HG03439 (cell line): Measurements from ENCODE around the gene LAX1.
"Not testable (repeated sequence)": the region's sequence is repeated elsewhere in the genome, so short reads cannot be mapped to it uniquely, and the experiment has no call there.

Source experiments
- ATAC-seq: cut with Tn5 transposase; IDR thresholded peaks from one replicate; pipeline ENCODE4 v1.9.1; 2021; ENCODE audit warnings: mild to moderate bottlenecking, moderate library complexity; ENCODE audit not compliant: unreplicated experiment

LAX1 gene, protein sequence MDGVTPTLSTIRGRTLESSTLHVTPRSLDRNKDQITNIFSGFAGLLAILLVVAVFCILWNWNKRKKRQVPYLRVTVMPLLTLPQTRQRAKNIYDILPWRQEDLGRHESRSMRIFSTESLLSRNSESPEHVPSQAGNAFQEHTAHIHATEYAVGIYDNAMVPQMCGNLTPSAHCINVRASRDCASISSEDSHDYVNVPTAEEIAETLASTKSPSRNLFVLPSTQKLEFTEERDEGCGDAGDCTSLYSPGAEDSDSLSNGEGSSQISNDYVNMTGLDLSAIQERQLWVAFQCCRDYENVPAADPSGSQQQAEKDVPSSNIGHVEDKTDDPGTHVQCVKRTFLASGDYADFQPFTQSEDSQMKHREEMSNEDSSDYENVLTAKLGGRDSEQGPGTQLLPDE

DNA sequence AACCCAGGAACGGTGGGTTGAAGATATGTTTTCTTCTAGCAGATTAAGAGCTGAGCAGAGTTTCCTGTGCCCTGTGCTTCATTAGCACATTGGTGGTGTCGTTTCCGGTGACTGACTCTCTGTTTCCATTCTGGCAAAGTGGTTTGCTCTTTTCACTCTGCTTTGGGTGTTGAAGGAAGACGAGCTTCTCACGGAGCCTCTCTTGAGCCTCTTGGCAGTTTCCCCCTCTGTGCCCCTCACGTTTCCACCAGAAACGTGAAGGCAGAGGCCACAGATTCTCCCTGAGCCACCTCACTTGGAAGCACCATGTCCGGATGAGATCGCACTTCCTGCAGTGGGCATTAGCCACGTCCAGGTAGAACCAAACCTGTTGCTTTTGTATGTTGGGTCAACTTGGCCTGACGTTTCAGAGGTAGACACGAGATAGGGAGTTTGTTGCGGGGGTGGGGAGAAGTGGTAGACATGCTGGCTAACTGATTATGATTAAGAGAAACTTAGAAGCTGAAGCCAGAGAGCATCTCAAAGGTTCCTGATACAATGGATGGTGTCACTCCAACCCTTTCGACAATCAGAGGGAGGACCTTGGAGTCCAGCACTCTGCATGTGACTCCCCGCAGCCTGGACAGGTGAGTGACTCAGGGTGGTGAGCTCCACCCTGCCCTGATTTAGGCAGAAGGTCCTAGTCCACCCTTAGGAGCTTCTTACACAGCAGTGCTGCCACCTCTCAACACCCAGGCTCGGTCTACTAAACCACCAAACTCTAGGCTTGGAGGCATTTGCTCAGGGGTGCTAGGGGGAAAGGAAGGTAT lies at the start of gene LAX1:
LAX1 (plus strand) TSS at position 155 of the 809 bp plus-strand sequence; CDS start at position 538, 383 bp downstream.
- ATAC-seq, result peak; percentile 67

DNA sequence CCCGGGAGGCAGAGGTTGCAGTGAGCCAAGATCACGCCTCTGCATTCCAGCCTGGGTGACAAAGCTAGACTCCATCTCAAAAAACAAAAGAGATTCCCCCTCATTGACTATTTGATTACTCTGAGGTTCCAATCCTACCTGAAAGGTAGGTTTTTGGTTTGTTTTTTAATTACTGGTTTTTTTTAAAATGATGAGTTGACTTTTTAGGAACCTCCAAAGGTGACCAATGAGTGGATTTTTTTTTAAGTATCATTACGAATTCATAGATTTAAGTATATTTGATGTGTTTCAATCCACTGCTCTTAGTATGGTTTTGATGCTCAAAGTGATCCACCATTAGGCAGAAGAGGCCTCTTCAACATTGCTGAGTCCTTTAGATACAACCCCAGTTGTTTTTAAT lies 47.9 kb upstream of the LAX1 start:
- no peak for ATAC-seq

DNA sequence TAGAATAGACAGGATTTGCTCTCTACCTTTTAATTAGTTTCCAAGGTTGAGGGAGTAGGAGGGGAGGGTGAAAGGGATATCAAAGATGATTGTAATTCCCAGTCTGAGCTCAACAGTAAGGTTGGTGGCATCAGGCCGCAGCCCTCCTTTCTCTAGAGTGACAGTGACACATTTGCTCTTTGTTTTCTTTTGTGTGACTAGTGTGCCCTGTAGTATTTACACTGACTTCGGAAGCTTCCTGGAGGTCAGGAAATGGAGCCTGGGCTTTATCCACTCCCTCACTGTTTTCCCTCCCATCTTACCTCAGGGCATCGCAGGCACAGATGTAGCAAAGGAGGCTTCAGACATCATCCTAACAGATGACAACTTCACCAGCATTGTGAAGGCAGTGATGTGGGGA lies 44.7 kb upstream of the LAX1 start:
- ATAC-seq, result no peak

DNA sequence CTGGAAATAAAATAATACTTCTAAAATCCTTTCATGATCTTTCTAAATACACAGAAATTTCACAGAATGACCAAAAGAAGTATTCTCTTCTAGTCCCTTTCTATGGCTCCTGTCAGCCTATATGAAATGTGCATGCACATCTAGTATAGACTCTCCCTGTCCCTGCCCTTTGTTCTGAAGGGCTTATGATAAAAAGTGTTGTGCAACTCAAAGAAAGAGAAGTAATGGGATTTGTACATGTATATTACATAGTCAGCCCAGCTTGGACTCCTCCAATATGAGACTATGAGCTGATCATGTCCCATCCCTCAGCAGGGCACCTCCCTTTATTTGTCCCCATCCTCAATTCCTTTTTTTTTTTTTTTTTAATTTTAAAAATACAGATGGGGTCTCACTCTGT lies 42.1 kb upstream of the LAX1 start:
- ATAC-seq, result no peak

DNA sequence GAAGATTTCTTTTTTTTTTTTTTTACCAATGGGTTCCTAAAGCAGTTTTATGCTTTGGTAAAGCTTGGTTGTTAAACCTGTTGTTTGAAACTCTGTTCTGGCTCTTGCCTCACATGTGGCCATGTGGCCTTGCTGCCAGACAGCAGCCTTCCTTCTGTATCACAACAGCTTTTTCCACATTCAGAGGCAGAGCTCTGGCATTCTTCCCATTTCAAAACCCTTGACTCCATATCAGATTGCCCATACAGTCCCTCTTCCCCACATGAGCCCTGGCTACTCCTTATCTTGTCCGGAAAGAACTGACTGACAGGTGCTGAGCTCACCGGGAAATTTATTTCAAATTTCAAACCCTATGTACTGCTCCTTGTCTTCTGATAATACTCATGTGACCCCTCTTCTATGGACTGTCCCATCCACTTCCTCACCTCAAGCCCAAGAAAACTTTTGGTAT lies 38.5 kb upstream of the LAX1 start:
- ATAC-seq, result no peak

DNA sequence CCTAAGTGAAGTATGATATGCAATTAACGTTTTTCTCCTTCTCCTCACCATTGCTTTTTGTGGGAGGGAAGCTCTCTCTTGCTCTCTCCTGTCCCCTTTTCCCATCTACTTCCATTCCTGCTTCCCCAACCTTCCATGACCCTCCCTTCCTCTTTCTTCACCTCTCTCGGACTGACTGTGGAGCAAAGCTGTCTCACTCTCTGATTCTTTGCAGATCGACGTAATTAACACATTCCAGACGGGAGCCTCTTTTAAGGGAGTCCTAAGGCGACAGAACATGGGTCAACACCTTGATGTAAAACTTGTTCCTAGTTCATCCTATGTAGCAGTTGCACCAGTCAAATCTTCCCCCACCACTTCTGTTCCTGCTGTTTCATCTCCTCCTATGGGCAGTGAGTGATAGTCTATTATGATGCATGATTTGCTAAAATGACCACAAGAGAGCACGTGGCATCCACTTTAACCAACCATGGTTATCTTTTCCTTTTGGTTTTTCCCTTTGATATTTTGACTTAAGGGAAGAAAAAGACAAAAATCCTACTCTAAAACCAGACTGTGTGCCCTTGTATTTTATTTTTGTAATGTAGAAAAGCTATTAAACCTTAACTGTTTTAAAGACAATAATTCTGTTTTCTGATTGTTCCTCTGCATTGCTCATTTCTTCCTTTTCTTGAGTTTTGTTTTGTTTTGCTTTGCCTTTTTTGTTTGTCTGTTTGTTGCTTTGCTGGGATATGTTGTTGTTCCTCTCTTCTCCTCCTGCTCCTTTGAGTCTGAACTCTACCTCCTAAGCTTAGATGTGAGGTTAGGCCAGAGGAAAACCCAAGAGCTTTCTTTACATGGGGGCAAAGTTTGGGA lies 31.7 kb upstream of the LAX1 start:
- ATAC-seq, result no peak

DNA sequence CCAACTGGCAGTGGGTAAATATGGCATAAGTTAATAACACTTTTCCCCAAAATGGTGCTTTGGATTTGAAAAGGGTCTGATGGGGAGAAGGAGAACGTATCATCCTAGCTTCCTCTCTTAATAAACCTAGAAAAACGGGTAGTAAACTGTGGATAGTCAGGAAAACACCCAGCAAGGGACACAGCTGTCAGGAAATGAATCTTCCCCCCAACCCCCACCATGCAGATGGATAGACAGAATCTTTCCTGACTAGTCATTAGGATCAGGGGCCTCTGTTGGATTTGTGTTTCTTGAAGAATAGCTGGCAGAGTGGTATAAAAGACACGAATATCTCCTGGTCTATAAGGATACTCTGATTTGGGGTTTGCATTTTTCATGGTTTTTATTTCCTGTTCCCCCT lies 22.5 kb upstream of the LAX1 start:
- ATAC-seq, result no peak

DNA sequence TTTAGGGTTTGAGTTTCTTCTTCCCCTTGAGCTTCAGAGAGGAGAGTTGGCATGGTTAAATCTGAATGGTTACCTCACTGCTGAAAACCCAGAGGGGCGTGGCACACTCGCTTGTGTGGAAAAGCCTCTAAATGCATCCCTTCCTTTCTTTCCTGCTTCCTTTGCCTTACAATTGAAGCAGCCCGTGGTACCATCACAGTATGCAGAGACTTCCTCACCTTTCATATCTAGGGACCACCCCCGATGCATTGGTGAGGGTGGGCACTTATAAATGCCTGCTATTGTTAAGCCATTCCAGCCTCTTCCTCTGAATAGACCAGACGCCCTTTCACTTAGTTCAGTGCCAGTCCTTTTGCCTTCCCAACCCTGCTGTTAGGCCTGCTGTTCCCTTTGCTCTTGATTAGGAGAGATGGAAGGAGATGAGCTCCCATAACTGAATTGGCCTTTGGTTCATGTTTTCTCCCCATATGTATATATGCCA lies 21.9 kb upstream of the LAX1 start:
- no peak for ATAC-seq

DNA sequence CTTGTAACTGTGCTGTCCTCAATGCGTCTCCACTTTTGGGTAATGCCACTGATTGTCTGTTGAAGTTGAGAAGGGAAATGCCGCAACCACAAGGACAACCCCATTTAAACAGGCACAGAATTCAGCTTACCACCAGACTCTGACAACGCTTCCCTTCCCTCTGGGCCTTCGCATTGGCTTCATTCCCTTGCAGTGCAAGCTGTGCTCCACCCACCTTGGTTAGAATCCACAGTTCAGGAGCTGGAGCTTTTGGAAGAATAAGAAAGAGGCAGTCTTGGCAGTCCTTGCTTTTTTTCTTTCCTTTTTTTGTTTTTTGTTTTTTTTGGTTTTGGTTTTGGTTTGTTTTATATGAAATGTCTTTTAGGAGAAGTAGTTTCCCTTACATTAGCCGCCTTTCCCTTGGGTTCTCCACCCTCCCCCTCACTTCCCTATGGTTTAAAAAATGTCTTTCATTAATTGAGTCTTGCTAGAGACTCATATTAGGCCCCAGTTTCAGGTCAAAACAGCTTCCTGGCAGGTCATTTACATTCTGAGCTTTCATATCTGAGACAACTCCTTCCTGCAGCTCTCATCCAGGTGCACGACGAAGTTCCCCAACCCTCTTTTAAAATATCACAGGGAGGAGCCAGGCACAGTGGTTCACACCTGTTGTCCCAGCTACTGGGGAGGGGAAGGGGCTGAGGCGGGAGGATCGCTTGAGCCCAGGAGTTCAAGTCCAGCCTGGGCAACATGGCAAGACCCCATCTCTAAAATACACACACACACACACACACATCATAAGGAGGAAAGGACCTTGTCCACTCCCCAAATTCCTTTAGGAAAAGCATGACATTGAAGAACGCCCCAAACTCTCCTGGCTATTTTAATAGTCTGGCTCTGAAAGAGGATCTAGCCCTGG lies 20.7 kb upstream of the LAX1 start:
- no peak for ATAC-seq

DNA sequence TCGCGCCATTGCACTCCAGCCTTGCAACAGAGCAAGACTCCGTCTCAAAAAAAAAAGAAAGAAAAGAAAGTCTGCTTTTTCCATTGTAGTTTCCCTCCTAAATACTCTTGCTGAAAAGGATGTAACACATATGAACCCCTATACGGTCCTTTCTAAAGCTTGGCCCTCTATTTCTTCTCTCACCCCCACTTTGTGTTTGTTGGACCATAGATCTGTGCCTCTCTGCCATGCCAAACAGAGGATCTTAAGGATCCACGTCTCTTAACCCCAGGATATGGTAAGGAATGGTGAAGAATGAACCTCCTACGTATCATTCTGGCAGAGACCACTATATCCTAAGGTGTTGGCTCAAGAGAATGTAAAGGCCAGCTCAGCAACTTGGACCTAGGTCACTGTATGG lies 18.7 kb upstream of the LAX1 start:
- ATAC-seq, result no peak

DNA sequence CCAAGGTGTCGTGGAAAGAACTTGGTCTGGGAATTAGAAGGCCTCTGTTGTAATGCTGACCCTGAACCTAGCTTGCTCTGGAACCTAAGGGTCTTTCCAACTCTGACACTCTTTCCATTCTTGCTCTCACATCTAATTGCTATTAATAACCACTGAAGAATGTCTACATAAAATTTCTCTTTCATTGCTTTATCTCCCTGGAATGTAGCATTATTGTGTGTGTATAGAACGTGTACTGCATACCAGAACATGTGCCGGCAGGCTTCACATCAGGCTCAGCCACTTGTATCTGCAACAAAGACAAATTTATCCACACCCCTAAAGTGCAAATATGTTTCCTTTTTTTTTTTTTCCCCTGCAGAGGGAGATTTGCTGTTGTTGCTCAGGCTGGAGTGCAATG lies 13.9 kb upstream of the LAX1 start:
- no peak for ATAC-seq

DNA sequence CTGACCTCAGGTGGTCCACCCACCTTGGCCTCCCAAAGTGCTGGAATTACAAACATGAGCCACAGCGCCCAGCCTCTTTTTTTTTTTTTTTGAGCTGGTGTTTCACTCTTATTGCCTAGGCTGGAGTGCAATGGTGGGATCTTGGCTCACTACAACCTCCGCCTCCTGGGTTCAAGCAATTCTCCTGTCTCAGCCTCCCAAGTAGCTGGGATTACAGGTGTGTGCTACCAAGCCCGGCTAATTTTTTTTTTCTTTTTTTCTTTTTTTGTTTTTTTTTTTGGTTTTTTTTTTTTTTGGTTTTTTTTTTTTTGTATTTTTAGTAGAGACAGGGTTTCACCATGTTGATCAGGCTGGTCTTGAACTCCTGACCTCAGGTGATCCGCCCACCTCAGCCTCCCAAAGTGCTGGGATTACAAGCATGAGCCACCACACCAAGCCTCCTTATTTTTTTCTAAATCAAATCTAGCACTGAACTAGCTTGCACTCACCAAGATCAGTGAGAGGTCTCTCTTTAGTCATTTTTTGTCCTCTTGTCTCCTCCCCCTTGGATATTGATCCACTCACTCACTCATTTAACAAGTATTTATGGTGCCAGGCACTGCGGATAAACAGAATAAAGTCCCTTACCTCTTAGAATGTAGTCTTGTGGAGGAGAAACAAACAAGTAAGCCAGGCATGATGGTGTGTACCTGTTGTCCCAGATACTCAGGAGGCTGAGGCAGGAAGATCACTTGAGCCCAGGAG lies 13.2 kb upstream of the LAX1 start:
- not testable (repeated sequence) for ATAC-seq

DNA sequence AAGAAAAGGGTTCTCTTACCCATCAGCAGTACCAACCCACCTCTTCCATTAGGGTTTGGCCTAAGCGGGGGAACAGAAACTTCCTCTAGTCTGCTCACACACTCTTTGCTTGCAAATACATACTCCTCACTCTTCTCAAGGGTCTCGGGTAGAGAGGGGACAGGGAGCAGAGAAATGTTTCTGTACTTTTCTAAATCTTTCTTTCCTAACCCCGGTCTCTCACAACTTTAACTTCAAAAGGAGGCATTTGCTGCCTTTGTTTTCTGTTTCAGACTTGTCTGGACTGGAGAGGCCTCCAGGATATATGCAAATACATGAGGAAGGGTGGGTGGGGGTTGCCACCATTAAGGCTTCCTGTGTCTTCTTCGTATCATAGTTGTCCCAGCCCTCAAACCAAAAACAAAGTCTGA lies 10.5 kb upstream of the LAX1 start:
- ATAC-seq, result peak; percentile 44

DNA sequence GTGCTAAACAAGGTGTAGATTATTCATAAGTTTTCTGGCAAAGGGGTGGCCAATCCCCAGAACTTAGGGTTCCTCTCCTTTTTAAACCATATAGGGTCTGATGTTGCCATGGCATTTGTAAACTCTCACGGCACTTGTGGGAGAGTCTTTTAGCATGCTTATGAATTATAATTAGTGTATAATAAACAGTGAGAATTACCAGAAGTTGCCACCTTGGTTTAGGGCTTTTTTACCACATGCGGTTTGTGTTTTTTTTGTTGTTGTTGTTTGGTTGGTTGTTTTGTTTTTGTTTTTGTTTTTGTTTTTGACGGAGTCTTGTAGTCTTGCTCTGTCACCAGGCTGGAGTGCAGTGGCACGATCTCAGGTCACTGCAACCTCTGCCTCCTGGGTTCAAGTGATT lies 8.9 kb upstream of the LAX1 start:
- no peak for ATAC-seq

DNA sequence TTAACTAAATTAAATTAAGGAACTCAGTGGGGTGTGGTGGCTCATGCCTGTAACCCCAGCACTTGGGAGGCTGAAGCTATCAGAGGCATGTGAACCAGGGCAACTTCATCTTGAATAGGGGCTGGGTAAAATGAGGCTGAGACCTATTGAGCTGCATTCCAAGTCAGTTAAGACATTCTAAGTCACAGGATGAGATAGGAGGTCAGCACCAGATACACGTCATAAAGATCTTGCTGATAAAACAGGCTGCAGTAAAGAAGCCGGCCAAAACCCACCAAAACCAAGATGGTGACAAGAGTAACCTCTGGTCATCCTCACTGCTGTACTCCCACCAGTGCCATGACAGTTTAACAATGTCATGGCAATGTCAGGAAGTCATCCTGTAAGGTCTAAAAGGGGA lies 6.2 kb upstream of the LAX1 start:
- ATAC-seq, result not testable (repeated sequence)

DNA sequence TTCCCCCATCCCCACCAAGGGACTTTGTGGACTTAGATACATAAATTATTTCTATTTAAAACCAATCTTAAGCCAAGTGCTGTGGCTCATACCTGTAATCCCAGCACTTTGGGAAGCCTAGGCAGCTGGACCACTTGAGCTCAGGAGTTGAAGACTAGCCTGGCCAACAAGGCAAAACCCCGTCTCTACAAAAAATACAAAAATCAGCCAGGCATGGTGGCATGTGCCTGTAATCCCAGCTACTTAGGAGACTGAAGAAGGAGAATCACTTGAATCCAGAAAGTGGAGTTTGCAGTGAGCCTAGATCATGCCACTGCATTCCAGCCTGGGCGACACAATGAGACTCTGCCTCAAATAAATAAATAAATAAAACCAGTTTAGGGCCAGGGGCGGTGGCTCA lies 4.5 kb upstream of the LAX1 start:
- no peak for ATAC-seq

DNA sequence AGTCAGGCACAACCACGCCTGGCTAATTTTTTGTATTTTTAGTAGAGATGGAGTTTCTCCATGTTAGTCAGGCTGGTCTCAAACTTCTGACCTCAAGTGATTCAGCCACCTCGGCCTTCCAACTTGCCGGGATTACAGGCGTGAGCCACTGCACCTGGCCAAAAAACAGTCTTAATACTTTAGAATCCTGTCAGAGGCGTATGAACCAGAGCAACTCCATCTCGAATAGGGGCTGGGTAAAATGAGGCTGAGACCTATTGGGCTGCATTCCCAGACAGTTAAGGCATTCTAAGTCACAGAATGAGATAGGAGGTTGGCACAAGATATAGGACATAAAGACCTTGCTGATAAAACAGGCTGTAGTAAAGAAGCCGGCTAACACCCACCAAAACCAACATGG lies 3.0 kb upstream of the LAX1 start:
- not testable (repeated sequence) for ATAC-seq

DNA sequence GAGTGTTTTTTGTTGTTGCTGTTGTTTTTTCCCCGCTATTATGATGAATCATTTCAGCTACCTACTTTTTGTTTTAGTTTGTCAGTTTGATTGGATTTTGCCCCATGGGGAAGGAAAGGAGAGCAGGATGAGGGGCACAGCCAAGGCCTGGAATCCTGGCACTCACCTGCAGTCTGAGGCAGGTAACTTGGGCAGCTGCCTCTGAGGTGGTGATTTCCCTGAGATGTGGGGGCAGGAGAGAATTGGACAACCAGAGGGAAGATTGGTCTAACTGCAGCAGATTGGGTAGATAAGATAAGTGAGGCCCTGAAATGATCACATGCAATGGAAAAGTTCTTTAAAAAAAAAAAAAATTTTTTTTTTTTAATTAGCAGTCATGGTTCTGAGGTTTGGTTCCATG lies 1.5 kb upstream of the LAX1 start:
- ATAC-seq, result no peak
